Stimulated activated CD8-positive, alpha-beta memory T cell treated with anti-CD3 and anti-CD28 coated beads, Interleukin-15, amount 100 ng/mL, for 24 hours (primary cell): ENCODE measurements around the gene BRINP3.
"Not testable (repeated sequence)": the region's sequence is repeated elsewhere in the genome, so short reads cannot be mapped to it uniquely, and the experiment has no call there.

ENCODE experiments used
- DNase-seq: peaks from one replicate; pipeline ENCODE4 v3.0.0-alpha.2; 2020; ENCODE audit warnings: low read depth

Gene BRINP3

GRCh38 chr1:190477762-190478148 is at the start of gene BRINP3:
TSS of gene BRINP3 (minus strand) at chr1:190477864.
- DNase-seq, result no peak

DNA sequence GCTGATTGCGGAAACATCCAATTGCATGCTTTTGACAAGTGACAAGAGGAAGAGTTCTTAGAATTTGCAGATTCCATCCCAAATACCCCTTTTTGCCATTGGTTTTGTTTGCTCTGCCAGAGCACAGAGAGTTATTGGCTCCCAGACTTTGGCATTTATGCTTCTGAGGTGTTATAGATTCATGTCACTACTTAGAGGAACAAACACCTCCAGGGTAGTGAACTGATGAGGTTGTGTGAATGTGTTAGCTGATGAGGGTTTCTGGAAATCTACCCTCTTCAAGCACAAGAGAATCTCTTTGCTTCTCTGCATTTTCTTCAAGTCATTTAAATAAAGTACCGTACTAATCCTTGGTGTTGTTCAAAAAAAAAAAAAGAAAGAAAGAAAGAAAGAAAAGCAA is 33.9 kb upstream of the BRINP3 start:
- DNase-seq, result no peak

- no peak for DNase-seq
These were observed 29.7 kb upstream of the BRINP3 start for GRCh38 chr1:190507357-190507756.

DNA sequence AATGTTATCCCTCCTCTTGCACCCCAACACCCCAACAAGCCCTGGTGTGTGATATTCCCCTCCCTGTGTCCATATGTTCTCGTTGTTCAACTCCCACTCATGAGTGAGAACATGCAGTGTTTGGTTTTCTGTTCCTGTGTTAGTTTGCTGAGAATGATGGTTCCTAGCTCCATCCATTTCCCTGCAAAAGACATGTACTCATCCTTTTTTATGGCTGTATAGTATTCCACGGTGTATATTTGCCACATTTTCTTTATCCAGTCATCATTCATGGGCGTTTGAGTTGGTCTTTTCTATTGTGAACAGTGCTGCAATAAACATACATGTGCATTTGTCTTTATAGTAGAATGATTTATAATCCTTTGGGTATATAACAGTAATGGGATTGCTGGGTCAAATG is 26.9 kb upstream of the BRINP3 start:
- not testable (repeated sequence) for DNase-seq

- DNase-seq, result no peak
These were observed 19.9 kb upstream of the BRINP3 start for GRCh38 chr1:190497565-190497964.

GRCh38 chr1:190494451-190494850 is 16.8 kb upstream of the BRINP3 start:
- no peak for DNase-seq

- DNase-seq, result no peak
These were observed 13.7 kb upstream of the BRINP3 start for GRCh38 chr1:190491404-190491803.

DNA sequence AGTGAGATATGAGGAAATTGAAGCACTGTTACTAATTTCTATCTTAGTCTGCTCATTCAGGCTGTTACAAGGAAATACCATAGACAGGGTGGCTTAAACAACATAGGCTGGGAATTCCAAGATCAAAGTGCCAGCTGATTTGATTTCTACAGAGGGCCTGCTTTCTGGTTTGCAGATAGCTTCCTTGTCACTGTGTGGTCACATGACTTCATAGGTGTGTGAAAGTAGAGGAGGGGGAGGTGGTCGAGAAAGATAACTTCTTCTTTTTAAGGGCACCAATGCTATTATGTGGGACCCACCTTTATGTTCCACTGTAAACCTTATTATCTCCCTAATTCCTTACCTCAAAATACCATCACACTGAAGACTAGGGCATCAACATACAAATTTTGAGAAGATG is 6.4 kb upstream of the BRINP3 start:
- DNase-seq, result no peak

DNA sequence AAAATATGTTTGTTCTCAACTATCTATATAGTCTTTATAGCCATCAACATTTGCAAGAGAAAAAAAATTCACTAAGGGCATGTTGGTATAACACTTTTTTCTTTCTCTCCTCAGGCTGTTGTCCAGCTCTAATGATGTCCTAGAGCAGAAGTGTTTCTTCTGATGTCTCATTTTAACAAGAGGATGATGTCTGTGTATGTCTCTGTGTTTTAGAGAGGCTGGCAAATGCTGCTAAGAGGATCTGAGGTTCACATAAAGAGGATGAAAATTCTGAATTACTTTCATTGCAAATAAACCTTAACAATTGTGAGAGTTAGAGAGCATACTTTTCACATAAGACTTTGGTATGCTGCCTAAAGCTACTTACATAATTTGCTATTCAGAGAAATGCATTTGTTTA is 2.6 kb upstream of the BRINP3 start:
- DNase-seq, result no peak

- DNase-seq, result no peak
These were observed 1.9 kb upstream of the BRINP3 start for GRCh38 chr1:190479516-190479915.

GRCh38 chr1:190479050-190479397 is 1.4 kb upstream of the BRINP3 start:
- no peak for DNase-seq

DNA sequence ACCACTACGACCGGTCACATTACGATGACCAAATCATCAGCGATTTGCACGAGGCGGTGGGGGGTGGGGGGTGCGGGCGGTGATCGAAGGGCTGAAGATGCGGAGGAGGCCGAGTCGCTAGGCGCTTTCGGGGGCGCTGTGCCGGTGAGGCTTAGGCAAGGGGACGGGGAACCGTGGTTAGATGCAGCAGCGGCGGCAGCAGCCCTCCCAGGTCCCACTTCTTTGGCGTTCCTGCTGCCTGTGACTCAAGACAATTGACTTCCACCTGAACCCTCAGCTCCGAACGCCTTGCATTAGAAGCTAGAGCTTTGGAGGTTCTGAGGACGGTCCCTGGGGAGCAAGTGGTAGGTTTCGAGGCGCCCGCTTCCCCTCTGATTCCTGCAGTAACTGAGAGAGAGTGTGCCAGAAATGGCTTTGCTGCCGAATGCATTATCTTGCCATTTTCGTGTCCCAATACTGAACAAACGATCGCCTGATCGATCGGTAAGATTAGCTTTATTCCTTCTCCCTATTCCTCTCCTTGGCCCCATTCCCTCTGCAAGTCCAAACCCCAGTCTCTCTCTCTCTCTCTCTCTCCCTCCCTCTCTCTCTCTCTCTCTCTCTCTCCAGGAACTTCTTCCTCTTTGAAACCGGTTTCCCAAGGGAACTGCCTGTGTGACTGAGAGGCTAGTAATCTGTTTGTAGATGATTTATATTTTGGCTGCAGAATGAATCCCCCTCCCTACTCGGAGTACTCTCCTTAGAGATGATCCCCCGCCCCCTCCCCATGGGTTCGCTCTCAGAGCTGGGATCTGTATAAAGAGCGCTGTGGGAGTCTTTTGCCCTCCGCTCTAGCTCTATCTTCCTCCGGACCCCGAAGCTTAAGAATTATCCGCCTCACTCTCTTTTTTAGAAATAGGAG is 735 bp upstream of the BRINP3 start:
- no peak for DNase-seq

GRCh38 chr1:190476806-190477205 is 858 bp downstream of the BRINP3 start:
- no peak for DNase-seq

- no peak for DNase-seq
These were observed 1.3 kb downstream of the BRINP3 start for GRCh38 chr1:190476321-190476720.

DNA sequence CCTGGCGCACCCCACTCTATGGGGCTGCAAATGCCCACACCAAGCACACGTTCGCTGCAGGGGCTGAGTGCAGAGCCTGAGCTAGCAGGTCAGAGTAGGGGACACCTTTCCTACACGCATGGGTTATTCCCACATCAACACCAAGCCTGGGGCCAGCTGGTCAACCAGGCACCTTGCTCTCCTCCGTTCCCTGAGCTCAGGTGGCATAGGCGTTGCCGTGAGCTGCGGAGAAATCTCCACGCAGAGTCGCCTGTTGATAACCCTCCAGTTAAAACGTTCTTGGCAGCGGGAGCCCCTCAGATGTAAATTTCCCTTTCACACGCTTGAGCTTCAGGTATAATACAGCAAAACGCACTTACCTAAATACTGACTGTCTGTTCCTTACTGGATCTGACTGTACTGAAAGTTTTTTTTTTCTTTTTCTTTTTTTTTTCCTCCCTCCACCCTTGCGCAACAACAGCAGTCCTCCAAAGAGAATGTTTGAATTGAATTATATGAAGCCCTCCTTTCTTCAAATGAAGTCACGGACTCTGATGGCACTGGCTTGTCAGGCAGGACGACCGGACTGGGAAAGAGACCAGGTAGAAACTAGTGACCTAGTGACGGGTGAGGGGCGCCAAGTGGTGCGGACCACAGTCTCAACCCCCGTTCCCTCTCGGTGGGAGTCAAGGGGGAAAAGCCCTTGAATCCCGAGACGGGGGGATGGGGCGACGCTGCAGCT is 2.1 kb downstream of the BRINP3 start:
- no peak for DNase-seq

GRCh38 chr1:190474650-190475211 is 2.9 kb downstream of the BRINP3 start:
- no peak for DNase-seq

- no peak for DNase-seq
These were observed 3.7 kb downstream of the BRINP3 start for GRCh38 chr1:190474010-190474409.

DNA sequence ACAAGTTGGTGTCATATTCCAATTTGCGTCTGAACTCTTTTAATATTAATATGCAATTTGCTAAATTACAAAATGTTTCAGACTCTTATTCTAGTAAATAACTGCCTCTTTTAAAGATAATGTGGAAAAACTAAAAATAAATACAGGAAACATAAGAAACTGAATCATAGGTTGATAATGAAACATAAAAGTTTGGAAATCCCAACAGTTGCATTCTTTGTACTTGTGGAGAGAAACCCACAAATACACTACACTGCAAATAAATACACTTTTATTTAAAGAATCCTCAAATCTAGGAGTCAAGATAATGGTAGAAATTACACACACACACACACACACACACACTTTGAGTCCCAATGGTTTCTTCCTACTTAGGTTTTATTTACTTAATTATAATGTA is 5.2 kb downstream of the BRINP3 start:
- DNase-seq, result no peak

DNA sequence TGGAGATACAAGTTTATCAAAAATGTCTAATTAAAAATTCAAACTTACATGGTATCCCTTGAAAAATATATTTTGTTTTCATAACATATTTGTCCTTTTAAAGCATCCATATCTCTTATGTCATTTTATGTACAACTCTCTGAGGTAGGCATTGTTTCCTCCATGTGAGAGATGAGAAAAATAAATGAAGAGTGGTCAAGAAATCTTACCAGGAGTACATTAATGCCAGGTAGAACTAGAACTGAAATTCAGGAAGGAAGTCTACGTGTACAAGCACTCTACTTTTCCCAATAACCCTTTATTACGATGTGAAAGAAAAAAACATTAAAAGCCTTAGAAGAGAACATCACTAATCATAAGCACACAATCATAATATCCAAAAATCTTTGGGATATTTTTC is 5.6 kb downstream of the BRINP3 start:
- DNase-seq, result no peak

GRCh38 chr1:190464690-190465089 is 13.0 kb downstream of the BRINP3 start:
- DNase-seq, result no peak

DNA sequence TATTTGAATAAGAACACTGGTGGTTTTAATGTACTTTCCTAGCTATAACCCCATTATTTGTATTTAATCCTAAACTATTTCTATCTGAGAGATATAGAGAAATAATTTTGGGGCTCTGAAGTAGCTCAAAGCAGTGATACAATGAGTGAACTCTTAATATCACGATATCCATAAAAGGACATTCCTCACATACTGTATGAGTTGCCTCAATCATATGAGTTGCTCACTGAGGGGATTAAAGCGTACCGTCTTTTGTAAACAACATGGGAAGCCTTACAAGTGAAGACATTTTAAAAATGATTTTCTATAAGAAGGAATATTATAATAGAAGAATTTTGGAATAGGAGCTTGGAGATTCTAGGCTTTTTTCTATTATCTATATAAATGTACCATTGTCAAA is 21.5 kb downstream of the BRINP3 start:
- DNase-seq, result no peak

DNA sequence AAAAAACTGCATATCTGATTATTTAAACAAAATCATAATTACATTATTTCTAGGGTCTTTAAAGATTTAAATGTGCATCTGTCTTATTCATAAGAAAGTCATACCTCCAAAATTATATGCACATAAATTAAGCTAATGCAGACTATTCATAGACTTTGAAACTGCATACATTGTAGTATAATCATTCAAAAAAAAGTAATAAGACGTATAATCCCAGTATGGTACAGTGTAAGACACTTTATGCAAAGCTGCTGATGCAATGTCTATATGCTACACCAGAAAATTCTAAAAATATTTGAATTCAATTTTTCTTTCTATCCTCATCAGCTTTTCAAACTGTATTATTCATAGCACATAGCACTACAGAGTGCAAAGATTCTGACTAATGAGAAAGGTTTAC is 22.0 kb downstream of the BRINP3 start:
- no peak for DNase-seq

DNA sequence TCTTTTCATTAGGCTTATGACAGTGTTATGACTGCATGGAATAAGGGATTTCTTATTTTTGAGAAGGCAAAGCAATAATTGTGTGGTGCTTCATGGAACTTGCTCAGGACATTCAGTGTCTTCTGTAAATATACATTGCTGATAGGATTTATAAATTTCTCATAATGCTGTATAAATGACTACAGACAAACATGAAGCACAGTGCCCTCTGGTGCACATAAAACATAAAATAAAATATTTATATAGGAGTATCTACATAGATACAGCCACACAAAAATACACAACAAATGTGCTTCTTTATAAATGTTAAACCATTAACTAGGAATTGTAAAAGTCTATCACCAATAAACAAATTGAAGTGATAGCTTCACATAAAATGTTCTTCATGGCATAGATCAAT is 24.1 kb downstream of the BRINP3 start:
- no peak for DNase-seq
